Glutamatergic neuron (in vitro differentiated cells): ENCODE measurements around the gene WDR76. TPM values are rescaled to one million over a fixed set of nuclear protein-coding genes. Genes with fewer than 3 reads are reported as not detected.
"Not testable (repeated sequence)": the region's sequence is repeated elsewhere in the genome, so short reads cannot be mapped to it uniquely, and the experiment has no call there.

Experiments
- DNase-seq: peaks from one replicate; pipeline ENCODE4 v3.0.0; 2022
- H3K27ac Mint-ChIP-seq: one replicate; pipeline ENCODE4 v1.8.0; 2020; ENCODE audit warnings: mild to moderate bottlenecking, mixed read lengths, inconsistent platforms; ENCODE audit not compliant: unreplicated experiment
- H3K27me3 Mint-ChIP-seq: one replicate; pipeline ENCODE4 v1.8.0; 2020; ENCODE audit warnings: mild to moderate bottlenecking, moderate library complexity, mixed read lengths, inconsistent platforms; ENCODE audit not compliant: unreplicated experiment
- H3K36me3 Mint-ChIP-seq: one replicate; pipeline ENCODE4 v1.8.0; 2020; ENCODE audit warnings: mild to moderate bottlenecking, mixed read lengths, inconsistent platforms; ENCODE audit not compliant: unreplicated experiment
- H3K4me1 Mint-ChIP-seq: one replicate; pipeline ENCODE4 v1.8.0; 2020; ENCODE audit warnings: mild to moderate bottlenecking, low read depth, mixed read lengths, inconsistent platforms; ENCODE audit not compliant: unreplicated experiment
- H3K4me3 Mint-ChIP-seq: one replicate; pipeline ENCODE4 v1.8.0; 2020; ENCODE audit warnings: mild to moderate bottlenecking, mixed read lengths, inconsistent platforms; ENCODE audit not compliant: unreplicated experiment
- H3K9me3 Mint-ChIP-seq: one replicate; pipeline ENCODE4 v1.8.0; 2020; ENCODE audit warnings: mild to moderate bottlenecking, moderate library complexity, mixed read lengths, inconsistent platforms; ENCODE audit not compliant: unreplicated experiment
- total RNA-seq: library from RNA; stranded (reverse); fragmentation: NEBNext Ultra II Directional; extraction: Animal tissue kit (Norgen Biotek cat#: 25700); gene quantifications from one replicate; pipeline ENCODE4 v1.2.1, GENCODE V29; 2021; ENCODE audit not compliant: unreplicated experiment
- TF ChIP-seq, protein P1 (sequence below): fragments of 200-600 bp; sonication (generic); IDR thresholded peaks from one replicate; pipeline ENCODE4 v1.5.0; 2021; ENCODE audit not compliant: partially characterized antibody, unreplicated experiment

The WDR76 gene
- total RNA-seq, 1 donor from 2014 or later: 4.7 TPM

DNA sequence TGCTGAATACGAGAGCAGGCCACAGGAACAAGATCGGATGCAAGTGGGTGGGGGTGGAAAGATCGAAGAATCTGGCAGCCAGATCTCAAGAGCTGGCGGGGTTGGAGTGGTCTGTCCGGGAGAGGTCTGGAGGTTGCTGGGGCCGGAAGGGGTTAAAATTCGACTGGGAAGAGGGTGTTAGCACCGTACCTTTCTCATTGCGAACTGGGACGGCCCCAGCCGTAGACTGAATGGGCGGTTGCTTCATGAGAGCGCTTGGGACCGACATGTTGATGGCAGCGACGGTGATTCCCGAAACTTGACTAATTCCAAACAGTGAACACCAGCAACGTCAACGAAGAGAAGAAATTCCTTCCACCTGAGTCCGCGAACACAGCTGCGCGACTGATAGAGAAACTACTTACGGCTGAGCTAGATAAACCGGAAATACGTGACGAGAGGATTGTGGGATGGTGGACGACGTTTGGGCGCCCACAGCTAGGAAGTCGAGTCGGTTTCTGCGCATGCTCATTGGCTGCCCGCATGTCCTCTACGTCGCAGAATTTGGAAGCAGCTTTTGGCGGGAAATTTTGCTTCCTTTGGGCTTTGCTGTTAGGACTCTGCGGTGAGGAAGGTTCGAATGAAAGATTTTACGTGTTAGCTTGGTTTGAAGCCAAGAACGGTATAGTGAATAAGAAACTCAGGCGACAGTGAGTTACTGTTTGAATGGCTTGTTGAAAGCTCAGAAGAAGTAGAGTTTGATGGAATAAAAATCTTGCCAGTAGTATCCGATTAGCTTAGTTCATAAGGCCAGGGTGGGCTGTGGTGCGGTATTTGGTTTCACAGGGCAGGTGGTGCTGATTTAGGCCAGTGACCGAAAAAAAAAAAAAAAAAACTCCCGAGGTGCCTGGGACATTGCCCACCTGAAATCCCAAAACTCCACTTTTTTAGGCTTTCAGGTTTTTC, 2.2 kb upstream of the WDR76 start, which contains the start of gene MFAP1:
MFAP1 (minus strand) TSS at position 389 of the 945 bp plus-strand sequence; CDS start at position 268, 121 bp downstream.
- H3K27ac Mint-ChIP-seq: peak within 1 kb of the TSS; percentile 94
- DNase-seq: peak; percentile 89
- no peaks in the 10 kb centered on the region for H3K36me3 Mint-ChIP-seq
- peaks cover 5% of the 10 kb centered on the region for H3K9me3 Mint-ChIP-seq
- H3K4me1 Mint-ChIP-seq: no peaks in the 10 kb centered on the region
- peak within 1 kb of the TSS; percentile 100 for H3K4me3 Mint-ChIP-seq
- TF ChIP-seq, protein P1, sequence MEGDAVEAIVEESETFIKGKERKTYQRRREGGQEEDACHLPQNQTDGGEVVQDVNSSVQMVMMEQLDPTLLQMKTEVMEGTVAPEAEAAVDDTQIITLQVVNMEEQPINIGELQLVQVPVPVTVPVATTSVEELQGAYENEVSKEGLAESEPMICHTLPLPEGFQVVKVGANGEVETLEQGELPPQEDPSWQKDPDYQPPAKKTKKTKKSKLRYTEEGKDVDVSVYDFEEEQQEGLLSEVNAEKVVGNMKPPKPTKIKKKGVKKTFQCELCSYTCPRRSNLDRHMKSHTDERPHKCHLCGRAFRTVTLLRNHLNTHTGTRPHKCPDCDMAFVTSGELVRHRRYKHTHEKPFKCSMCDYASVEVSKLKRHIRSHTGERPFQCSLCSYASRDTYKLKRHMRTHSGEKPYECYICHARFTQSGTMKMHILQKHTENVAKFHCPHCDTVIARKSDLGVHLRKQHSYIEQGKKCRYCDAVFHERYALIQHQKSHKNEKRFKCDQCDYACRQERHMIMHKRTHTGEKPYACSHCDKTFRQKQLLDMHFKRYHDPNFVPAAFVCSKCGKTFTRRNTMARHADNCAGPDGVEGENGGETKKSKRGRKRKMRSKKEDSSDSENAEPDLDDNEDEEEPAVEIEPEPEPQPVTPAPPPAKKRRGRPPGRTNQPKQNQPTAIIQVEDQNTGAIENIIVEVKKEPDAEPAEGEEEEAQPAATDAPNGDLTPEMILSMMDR: no peak
- H3K27me3 Mint-ChIP-seq: peaks cover 2% of the 10 kb centered on the region

DNA sequence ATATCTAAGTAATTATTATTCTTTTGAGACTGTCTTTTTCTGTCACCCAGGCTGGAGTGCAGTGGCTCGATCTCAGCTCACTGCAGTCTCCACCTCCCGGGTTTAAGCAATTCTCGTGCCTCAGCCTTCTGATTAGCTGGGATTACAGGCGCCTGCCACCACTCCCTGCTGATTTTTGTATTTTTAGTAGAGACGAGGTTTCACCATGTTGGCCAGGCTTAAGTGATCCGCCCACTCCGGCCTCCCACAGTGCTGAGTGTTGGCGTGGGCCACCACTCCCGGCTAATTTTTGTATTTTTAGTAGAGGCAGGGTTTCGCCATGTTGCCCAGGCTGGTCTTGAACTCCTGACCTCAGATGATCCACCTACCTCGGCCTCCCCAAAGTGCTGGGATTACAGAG, 1.5 kb upstream of the WDR76 start:
- not testable (repeated sequence) for DNase-seq, H3K27me3 Mint-ChIP-seq, H3K4me3 Mint-ChIP-seq, H3K9me3 Mint-ChIP-seq, H3K4me1 Mint-ChIP-seq, H3K36me3 Mint-ChIP-seq, H3K27ac Mint-ChIP-seq

DNA sequence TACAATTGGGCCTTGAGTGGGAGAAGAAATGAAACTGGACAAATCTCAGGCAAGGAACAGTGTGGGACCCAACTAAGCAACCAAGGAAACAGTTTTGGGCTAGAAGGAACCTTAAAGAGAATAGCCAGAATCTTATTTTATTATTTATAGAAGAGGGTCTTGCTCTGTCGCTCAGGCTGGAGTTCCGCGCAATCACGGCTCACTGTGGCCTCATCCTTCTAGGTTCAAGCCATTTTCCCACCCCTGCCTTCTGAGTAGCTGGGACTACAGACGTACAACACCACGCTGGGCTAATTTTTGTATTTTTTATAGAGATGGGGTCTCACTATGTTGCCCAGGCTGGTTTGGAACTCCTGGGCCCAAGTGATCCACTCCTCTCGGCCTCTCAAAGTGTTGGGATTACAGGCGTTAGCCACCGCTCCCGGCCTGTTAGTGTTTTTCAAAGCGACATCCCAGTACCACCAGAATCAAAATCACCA, 734 bp upstream of the WDR76 start:
- H3K36me3 Mint-ChIP-seq: no peaks in the 10 kb centered on the region
- H3K9me3 Mint-ChIP-seq: peaks cover 5% of the 10 kb centered on the region
- DNase-seq: no peak
- peaks cover 2% of the 10 kb centered on the region for H3K27me3 Mint-ChIP-seq
- TF ChIP-seq, protein P1: no peak
- H3K27ac Mint-ChIP-seq: no peak overlapping the region
- no peaks in the 10 kb centered on the region for H3K4me1 Mint-ChIP-seq
- peak overlapping the region; percentile 49 for H3K4me3 Mint-ChIP-seq

DNA sequence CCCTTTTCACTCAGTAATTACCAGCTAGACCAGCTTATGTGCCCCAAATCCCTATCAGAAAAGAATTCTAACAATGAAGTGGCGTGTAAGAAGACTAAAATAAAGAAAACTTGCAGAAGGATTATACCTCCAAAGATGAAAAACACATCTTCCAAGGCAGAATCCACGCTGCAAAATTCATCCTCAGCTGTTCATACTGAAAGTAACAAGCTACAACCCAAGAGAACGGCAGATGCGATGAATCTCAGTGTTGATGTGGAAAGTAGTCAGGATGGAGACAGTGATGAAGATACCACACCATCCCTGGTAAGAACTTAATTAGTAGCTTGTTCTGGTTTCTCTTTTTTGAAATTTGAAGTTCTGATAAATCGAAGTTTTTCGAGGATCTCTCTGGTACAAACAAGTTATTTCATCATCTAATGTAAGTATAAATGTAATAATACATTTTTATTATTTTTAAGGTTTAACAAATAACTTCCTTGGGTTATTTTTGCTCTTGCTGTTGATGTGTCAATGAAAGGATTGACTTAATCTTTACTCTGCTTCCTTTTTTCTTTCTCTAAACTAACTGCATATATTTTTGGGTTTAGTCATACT, 1.4 kb downstream of the WDR76 start:
- no peak for DNase-seq
- Mint-ChIP-seq H3K9me3 (peaks cover 5% of the 10 kb centered on the region), H3K27ac (no peak overlapping the region), H3K4me1 (no peaks in the 10 kb centered on the region), H3K36me3 (no peaks in the 10 kb centered on the region), H3K27me3 (peaks cover 4% of the 10 kb centered on the region), H3K4me3 (peak overlapping the region; percentile 63)
- TF ChIP-seq, protein P1: no peak

DNA sequence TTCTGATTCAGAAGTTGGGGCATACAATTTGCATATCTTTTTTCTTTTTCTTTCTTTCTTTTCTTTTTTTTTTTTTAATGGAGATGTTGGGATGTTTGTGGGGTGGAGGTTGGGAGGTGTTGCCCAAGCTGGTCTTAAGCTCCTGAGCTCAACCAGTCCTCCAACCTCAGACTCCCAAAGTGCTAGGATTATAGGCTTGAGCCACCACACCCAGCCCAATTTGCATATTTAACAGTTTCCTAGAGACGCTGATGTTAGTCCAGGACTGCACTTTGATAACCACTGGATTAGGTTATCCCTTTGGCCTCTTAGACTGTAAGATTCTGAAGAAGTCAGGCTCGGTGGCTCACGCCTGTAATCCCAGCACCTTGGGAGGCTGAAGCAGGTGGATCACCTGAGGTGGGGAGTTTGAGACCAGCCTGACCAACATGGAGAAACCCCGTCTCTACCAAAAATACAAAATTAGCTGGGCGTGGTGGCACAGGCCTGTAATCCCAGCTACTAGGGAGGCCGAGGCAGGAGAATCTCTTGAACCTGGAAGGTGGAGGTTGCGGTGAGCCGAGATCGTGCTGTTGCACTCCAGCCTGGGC, 3.2 kb downstream of the WDR76 start:
- H3K4me3 Mint-ChIP-seq, H3K36me3 Mint-ChIP-seq, H3K9me3 Mint-ChIP-seq: not testable (repeated sequence)

DNA sequence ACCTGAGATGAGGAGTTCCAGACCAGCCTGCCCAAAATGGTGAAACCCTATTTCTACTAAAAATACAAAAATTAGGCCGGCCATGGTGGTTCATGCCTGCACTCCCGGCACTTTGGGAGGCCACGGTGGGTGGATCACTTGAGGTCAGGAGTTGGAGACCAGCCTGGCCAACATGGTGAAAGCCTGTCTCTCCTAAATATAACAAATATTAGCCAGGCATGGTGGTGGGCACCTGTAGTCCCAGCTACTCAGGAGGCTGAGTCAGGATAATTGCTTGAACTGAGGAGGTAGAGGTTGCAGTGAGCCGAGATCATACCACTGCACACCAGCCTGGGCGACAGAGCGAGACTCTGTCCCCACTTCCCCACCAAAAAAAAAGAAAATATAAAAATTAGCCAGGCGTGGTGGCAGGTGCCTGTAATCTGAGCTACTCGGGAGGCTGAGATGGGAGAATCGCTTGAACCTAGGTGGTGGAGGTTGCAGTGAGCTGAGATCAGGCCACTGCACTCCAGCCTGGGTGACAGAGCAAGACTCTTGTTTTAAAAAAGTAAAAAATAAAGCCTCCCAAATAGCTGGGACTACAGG, 4.0 kb downstream of the WDR76 start:
- H3K36me3 Mint-ChIP-seq, H3K4me1 Mint-ChIP-seq, H3K4me3 Mint-ChIP-seq, H3K27me3 Mint-ChIP-seq, H3K9me3 Mint-ChIP-seq, H3K27ac Mint-ChIP-seq, DNase-seq: not testable (repeated sequence)

More for the DNA sequence above, 3.2 kb downstream of the WDR76 start:
- H3K27me3 Mint-ChIP-seq, H3K27ac Mint-ChIP-seq, H3K4me1 Mint-ChIP-seq, DNase-seq: not testable (repeated sequence)

DNA sequence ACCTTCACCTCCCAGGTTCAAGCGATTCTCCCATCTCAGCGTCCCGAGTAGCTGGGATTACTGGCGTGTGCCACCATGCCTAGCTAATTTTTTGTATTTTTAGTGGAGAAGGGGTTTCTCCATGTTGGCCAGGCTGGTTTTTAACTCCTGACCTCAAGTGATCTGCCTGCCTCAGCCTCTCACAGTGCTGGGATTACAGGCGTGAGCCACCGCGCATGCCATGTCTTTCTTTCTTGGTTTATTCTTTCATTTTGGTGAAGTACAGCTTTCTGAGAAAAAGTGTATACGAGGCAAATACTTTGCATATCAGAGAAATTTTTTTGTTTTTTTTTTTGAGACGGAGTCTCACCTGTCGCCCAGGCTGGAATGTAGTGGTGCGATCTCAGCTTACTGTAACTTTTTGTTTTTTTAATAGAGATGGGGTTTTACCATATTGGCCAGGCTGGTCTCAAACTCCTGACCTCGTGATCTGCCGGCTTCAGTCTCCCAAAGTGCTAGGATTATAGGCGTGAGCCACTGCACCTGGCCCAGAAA, 4.8 kb downstream of the WDR76 start:
- H3K36me3 Mint-ChIP-seq: not testable (repeated sequence)

DNA sequence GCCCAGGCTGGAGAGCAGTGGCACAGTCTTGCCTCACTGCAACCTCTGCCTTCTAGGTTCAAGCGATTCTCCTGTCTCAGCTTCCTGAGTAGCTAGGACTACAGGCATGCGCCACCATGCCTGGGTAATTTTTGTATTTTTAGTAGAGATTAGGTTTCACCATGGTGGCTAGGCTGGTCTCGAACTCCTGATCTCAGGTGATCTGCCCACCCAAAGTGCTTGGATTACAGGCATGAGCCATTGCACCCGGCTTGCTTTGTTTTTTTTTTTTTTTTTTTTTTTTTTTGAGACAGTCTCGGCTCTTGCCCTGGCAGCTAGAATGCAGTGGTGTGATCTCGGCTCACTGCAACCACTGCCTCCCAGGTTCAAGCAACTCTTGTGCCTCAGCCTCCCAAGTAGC, 5.7 kb downstream of the WDR76 start:
- not testable (repeated sequence) for H3K9me3 Mint-ChIP-seq, H3K27ac Mint-ChIP-seq, H3K4me3 Mint-ChIP-seq, H3K27me3 Mint-ChIP-seq, DNase-seq, H3K4me1 Mint-ChIP-seq, H3K36me3 Mint-ChIP-seq

More for the DNA sequence above, 4.8 kb downstream of the WDR76 start:
- DNase-seq, H3K9me3 Mint-ChIP-seq, H3K27me3 Mint-ChIP-seq, H3K4me3 Mint-ChIP-seq, H3K27ac Mint-ChIP-seq, H3K4me1 Mint-ChIP-seq: not testable (repeated sequence)
